Ascending aorta (tissue), 2 donors: ENCODE data around the gene DNAI2. TPM values are rescaled to one million over a fixed set of nuclear protein-coding genes. Genes with fewer than 3 reads are reported as not detected.

Experiments used
- DNase-seq, 2 donors: peaks; one replicate each; pipeline ENCODE4 v3.0.0-alpha.2; 2019; ENCODE audit warnings: low spot score in 2 of 2
- H3K27ac ChIP-seq, 2 donors: fragments of 200-600 bp; sonication (generic); one replicate each; pipeline ENCODE4 v1.5.1; 2016 to 2017; ENCODE audit warnings: mild to moderate bottlenecking in 1 of 2
- H3K27me3 ChIP-seq: fragments of 200-600 bp; sonication (generic); one replicate; pipeline ENCODE4 v1.5.1; 2017
- H3K36me3 ChIP-seq, 2 donors: fragments of 200-600 bp; sonication (generic); one replicate each; pipeline ENCODE4 v1.5.1; 2016
- H3K4me1 ChIP-seq, 2 donors: fragments of 200-600 bp; sonication (generic); one replicate each; pipeline ENCODE4 v1.5.1; 2016 to 2017; ENCODE audit warnings: mild to moderate bottlenecking in 1 of 2
- H3K4me3 ChIP-seq, 2 donors: fragments of 200-600 bp; sonication (generic); one replicate each; pipeline ENCODE4 v1.5.1; 2016 to 2017; ENCODE audit warnings: mild to moderate bottlenecking in 1 of 2
- H3K9me3 ChIP-seq, 2 donors: fragments of 200-600 bp; sonication (generic); one replicate each; pipeline ENCODE4 v1.5.1; 2016
- intact Hi-C: fragments of 100-400 bp; cut with DNase I; formaldehyde crosslinking; loops from one replicate; pipeline ENCODE4 v1.15.1; 2023
- total RNA-seq: library from RNA; depleted of rRNA; stranded (reverse); fragments of >200 nt; gene quantifications from one replicate; pipeline ENCODE4 v1.1.0, GENCODE V29; 2016
- TF ChIP-seq, protein P1 (sequence below), 3 experiments: fragments of 200-600 bp in 2 of 3; fragments of 450-650 bp in 1 of 3; sonication (generic) in 2 of 3; IDR thresholded peaks; one replicate each; pipeline ENCODE4 v1.5.1; 2016 to 2019; ENCODE audit warnings: antibody characterized with exemption in 3 of 3, mild to moderate bottlenecking in 1 of 3, moderate library complexity in 1 of 3

DNAI2 gene
- total RNA-seq, 1 donor from 2014 or later = not detected

DNA sequence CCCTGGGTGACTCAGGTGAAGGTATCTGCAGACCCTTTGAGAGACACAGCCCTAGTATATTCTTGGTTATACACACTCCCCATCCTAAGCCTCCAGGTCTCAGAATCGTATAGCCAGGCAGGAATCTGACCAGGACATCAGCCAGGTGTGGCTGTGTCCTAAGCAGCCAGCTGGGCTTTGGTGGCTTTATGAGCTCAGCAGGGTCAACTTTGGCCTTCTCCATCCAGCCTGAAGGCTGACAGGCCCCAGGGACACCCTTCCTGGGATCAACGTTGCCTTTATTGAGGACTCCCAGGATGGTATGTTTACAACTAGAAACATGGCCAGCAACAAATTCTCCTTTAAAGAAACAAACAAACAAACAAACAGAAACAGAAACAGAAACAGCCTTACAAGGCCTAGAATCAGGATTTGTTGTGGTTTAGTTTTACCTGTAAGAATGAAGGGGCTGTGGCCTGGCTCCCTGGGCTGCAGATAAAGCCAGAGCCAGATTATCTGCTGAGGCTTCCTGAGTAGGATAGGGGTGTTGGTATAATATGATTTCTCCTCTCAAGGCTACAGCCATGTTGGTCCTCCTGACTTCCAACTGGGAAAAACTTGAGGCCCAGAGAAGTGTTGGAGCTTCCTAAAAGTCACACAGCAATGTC, 60.5 kb downstream of the DNAI2 start:
- no peaks in the 10 kb centered on the region for H3K27me3 ChIP-seq
- no peaks in the 10 kb centered on the region for H3K9me3 ChIP-seq
- H3K36me3 ChIP-seq = no peaks in the 10 kb centered on the region
- DNase-seq = no peak
- TF ChIP-seq, protein P1, sequence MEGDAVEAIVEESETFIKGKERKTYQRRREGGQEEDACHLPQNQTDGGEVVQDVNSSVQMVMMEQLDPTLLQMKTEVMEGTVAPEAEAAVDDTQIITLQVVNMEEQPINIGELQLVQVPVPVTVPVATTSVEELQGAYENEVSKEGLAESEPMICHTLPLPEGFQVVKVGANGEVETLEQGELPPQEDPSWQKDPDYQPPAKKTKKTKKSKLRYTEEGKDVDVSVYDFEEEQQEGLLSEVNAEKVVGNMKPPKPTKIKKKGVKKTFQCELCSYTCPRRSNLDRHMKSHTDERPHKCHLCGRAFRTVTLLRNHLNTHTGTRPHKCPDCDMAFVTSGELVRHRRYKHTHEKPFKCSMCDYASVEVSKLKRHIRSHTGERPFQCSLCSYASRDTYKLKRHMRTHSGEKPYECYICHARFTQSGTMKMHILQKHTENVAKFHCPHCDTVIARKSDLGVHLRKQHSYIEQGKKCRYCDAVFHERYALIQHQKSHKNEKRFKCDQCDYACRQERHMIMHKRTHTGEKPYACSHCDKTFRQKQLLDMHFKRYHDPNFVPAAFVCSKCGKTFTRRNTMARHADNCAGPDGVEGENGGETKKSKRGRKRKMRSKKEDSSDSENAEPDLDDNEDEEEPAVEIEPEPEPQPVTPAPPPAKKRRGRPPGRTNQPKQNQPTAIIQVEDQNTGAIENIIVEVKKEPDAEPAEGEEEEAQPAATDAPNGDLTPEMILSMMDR (IDR thresholded peaks at IDR 0.05) = no peak
- no peaks in the 10 kb centered on the region for H3K4me1 ChIP-seq
- intact Hi-C loops = no loop called here
- H3K4me3 ChIP-seq = no peak overlapping the region
- no peak overlapping the region for H3K27ac ChIP-seq

DNA sequence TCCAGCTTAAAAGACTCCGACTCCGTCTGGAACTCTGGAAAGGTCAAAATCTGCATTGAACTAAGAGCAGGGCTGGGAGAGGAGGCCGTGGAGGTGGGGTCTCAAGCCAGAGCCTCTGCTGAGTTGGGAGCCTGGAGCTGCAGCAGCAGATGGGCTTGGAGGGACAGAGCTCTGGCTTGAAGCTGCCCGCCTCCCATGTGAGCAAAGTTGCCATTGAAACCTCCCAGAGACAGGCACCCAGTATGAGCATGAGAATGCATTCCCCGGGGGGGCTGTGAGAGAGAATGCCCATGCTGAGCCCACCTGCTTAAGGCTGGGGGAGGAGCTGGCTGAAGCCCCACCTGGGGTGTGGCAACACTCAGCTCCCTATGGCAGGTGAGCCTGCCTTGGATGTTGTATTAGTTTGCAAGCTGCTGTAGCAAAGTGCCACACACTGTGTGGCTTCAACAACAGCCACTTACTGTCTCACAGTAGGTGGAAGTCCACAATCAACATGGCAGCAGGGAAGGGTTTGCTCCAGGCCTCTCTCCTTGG, 61.6 kb downstream of the DNAI2 start:
- no peak overlapping the region for H3K4me3 ChIP-seq
- intact Hi-C loops = no loop called here
- H3K27me3 ChIP-seq = no peaks in the 10 kb centered on the region
- H3K36me3 ChIP-seq = no peaks in the 10 kb centered on the region
- H3K27ac ChIP-seq = no peak overlapping the region
- H3K4me1 ChIP-seq = no peaks in the 10 kb centered on the region
- no peak for DNase-seq
- no peaks in the 10 kb centered on the region for H3K9me3 ChIP-seq
- TF ChIP-seq, protein P1 (IDR thresholded peaks at IDR 0.05) = no peak

DNA sequence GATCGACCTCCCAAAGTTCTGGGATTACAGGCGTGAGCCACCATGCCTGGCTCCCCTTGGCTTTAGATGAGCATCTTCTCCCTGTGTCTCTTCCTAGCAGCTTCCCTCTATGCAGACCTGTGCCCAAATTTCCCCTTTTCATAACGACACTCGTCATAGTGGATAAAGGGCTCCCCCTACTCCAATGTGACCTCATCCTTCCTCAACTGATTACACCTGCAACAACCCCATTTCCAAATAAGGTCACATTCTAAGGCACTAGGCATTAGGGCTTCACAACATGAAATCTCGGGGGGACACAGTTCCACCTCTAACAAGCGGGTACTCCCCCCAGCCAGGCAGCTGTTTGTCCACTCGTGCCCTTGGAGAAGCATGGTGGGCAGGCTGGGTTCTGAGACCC, 62.3 kb downstream of the DNAI2 start:
- Histone ChIP-seq H3K4me3 (no peak overlapping the region), H3K4me1 (no peaks in the 10 kb centered on the region), H3K27me3 (no peaks in the 10 kb centered on the region), H3K36me3 (no peaks in the 10 kb centered on the region), H3K9me3 (no peaks in the 10 kb centered on the region), H3K27ac (no peak overlapping the region)
- TF ChIP-seq, protein P1 (IDR thresholded peaks at IDR 0.05) = no peak
- no peak for DNase-seq
- intact Hi-C loops = no loop called here

DNA sequence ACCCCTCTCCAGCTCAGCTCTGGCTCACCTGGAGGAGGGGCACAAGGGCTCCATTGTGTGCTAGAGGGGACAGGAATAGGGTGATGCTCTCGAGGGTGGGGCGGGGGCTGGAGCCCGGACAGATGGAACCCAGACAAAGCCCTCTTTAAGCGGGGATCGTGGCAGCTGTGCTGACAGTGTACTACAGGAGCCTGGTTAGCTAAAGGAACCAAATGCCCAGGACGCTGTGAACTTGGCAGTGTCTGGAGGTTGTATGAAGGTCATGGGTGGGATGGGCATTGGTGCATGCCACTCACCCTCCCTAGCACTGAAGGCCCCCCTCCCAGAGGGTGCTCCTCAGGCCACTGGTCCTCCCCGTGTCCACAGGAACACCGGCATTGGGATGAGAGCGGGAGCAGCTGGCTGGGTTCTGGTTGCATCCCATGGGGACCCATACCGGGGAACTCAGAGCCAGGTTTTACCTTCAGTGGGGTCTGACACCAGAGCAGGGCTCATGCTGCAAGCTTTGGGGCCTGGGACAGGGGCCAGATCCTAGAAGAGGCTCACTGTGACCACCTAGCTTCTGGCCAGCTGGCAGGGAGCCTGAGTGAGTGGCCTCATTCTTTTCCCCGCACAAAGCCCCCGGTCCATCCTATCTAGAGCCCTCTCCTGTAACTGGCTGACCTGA, 63.9 kb downstream of the DNAI2 start:
- H3K4me1 ChIP-seq = no peaks in the 10 kb centered on the region
- H3K27me3 ChIP-seq = no peaks in the 10 kb centered on the region
- H3K36me3 ChIP-seq = no peaks in the 10 kb centered on the region
- no peak overlapping the region for H3K4me3 ChIP-seq
- H3K27ac ChIP-seq = no peak overlapping the region
- TF ChIP-seq, protein P1 (IDR thresholded peaks at IDR 0.05) = no peak
- intact Hi-C loops = no loop called here
- no peak for DNase-seq
- no peaks in the 10 kb centered on the region for H3K9me3 ChIP-seq

DNA sequence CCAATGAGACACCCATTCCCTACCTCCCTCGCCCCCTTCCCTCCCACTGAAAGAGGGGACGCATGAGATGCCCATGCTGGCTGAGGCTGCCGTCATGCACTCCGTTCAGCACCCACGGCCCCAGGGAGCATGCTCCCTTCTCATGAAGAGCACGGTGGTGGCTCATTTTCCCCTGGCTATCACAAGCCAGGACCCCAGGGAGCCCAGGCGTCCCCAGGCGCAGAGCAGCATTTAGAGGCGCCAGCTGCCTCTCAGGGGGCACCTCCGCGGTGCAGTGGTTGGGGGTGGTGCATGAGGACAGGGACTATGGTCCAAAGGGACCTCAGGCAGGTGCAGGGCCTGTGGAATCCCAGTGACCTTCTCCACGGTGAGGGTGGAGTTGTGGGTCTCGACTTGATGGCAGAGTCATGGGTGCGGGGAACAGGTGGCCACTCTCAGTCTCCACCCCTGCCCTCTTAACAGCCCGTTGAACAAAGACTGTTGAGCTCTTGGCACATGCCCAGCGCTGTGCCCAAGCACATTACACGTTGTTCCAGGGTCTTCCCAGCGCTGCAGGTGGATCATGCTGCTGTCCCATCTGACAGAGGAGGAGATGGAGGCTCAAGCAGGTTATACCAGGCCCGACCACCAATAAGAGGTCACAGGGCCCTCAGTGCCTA, 65.6 kb downstream of the DNAI2 start:
- no peaks in the 10 kb centered on the region for H3K9me3 ChIP-seq
- TF ChIP-seq, protein P1 (IDR thresholded peaks at IDR 0.05) = no peak
- no peaks in the 10 kb centered on the region for H3K36me3 ChIP-seq
- no peaks in the 10 kb centered on the region for H3K4me1 ChIP-seq
- intact Hi-C loops = no loop called here
- H3K27me3 ChIP-seq = no peaks in the 10 kb centered on the region
- no peak for DNase-seq
- H3K4me3 ChIP-seq = no peak overlapping the region
- no peak overlapping the region for H3K27ac ChIP-seq
